VCaP (cell line): Measurements from ENCODE around the gene POU2AF3.
A peak's percentile ranks its signal among the peaks of the same experiment; 100 is the strongest.

ENCODE experiments used
- H3K27ac ChIP-seq: fragments of 450-650 bp; 2 replicates; pipeline ENCODE4 v1.5.1; 2017
- TF ChIP-seq, protein P1 (sequence below): fragments of 450-650 bp; conservative IDR thresholded peaks from 2 replicates; pipeline ENCODE4 v1.5.1; 2017; ENCODE audit warnings: mild to moderate bottlenecking, moderate library complexity

POU2AF3 gene

DNA sequence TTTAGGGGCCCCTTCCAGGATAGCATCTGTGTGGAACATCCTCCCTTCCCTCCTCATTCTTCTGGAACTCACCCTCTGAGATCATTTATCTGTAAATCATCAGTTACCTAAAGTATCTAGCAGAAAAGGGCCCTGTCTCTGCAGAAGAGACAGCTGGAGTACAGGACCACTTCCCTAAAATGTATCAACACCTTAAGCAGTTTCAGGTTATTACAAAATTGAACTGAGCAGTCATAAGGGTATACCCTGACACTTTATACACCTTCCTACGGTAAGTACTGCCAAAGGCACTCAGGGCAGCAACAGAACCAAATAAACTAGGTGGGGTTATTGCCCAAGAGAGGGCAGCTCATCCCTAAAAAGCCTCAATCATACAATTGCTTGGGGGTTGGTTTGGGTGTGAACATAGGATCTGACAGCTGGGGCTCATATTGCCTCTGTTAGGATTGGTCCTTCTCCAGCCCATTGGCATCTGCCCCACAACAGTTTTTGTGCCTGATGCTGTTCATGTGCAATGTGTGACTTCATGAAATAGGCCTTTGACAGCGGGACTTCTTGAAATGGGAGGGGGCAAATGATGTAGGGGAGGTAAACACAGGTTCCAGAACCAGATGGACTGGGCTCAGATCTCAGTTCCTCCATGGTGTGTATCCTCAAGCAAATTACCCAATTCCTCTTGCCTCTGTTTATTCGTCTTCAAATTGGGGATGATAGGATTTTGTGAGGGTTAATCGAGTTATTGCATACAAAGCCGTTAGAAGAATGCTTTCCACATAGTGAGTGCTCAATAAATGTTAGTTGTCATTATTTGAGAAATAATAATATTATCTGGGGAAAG is 2.9 kb downstream of the POU2AF3 start:
- TF ChIP-seq, protein P1, sequence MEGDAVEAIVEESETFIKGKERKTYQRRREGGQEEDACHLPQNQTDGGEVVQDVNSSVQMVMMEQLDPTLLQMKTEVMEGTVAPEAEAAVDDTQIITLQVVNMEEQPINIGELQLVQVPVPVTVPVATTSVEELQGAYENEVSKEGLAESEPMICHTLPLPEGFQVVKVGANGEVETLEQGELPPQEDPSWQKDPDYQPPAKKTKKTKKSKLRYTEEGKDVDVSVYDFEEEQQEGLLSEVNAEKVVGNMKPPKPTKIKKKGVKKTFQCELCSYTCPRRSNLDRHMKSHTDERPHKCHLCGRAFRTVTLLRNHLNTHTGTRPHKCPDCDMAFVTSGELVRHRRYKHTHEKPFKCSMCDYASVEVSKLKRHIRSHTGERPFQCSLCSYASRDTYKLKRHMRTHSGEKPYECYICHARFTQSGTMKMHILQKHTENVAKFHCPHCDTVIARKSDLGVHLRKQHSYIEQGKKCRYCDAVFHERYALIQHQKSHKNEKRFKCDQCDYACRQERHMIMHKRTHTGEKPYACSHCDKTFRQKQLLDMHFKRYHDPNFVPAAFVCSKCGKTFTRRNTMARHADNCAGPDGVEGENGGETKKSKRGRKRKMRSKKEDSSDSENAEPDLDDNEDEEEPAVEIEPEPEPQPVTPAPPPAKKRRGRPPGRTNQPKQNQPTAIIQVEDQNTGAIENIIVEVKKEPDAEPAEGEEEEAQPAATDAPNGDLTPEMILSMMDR: no peak
- H3K27ac ChIP-seq: peak overlapping the region; percentile 95

DNA sequence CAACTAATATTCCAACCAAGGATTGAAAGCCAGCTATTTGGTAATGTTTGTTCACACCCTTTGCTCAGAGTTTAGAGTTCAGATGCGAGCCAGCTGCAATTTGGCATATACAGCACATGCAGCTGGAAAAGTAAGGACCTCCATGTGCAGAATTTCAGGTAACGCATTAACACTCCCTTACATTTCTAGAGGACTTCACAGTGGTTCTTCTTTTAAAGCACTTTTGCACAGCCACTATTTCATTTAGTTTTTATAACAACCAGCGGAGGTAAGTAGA is 3.4 kb downstream of the POU2AF3 start:
- TF ChIP-seq, protein P1: no peak
- peak overlapping the region; percentile 95 for H3K27ac ChIP-seq

DNA sequence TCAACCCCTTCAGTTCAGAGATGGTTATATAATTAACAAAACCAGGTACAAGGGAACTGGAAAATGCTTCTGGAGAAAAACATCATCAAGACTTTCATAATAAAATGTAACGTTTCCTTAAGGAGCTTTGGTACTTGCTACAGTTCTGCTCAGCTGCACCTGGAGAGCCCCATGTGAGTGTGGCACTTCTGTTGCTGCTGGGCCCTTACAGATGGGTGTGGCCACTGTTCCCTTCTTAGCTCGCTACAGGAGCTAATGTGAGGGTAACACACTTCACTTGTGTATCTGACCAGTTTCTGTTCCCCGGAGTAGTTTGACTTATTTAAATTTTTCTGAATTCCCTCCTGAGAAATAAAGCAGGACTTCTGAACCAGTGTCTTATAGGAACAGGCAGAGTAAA is 4.0 kb downstream of the POU2AF3 start:
- TF ChIP-seq, protein P1: no peak
- H3K27ac ChIP-seq: peak overlapping the region; percentile 95

DNA sequence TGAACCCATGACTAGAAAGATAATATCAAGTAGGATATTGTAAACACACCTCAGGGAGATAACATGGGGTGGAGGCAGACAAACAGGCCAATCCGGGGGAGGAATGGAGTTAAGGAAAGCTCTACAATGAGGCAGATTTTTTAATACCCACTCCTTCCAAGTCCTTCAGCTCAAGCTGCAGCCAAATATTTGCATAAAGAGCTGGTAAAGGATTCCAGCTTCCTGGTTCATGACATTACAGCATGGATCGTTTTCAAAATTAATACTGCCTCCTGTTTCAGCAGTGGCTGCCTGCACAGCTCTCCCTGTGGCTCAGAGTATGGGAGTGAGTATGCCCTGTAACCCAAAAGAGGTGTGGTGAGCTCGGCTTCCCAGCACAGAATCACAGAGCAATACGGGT is 5.1 kb downstream of the POU2AF3 start:
- TF ChIP-seq, protein P1: no peak
- H3K27ac ChIP-seq: peak overlapping the region; percentile 95

DNA sequence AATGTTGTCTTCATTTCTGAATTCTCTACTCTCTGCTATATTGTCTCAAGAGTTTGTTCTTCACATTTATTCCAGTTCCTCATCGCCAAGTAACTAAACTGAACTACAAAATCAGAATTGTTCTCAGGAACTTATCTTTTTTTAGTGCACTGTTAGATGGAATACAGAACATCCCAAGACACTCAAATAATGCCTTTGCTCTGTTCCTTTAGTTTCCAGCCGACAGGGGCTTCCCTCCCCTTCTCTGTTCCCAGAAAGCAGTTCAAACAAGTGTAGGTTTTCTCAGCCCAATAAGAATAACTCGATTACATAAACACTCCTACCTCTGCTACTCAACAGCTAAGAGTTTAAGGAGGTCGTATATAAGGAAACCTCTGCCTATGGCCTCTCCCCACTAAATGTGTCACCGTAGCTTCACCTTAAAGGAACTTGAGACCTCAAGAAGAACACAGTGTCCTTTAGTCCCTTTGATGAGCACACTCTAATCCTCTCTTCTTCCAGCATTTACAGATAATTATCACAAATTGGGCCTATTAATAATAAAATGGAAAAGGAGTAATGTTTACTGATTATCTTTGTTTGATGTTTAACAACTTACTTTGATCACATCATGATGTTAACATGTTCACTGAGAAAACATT is 6.9 kb downstream of the POU2AF3 start:
- H3K27ac ChIP-seq: peak overlapping the region; percentile 95
- TF ChIP-seq, protein P1: no peak

DNA sequence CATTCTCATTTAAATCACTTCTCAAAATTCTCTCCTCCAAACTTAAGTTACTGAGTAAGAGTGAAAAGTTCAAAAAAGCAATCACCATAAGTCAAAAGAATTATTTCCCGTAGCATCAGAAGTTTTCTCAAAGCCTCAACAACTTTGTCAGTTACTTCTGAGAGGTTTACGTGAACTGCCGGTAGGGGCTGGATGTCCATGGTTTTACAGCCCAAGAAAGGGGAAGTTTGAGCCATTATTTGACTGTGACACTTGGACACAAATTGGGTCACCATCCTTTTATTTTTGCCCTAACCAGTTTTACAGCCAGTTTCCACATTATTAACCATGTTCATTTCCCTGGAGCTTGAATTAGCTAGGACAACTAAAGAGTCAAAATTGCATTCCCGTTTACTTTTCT is 7.5 kb downstream of the POU2AF3 start:
- H3K27ac ChIP-seq: peak overlapping the region; percentile 95
- TF ChIP-seq, protein P1: peak; percentile 46; the same call in 1 of the 2 replicates

DNA sequence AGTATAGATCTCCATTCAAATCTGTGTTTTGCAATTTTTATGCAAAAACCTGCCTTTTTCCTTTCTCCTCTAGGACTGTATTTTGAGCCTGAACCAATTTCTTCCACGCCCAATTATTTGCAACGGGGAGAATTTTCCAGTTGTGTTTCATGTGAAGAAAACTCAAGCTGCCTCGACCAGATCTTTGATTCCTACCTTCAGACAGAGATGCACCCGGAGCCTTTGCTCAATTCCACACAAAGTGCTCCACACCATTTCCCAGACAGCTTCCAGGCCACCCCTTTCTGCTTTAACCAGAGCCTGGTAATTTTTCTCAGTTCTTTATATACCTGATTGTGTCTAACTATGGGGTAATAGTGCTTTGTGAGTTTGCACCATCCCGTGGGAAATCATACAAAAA is 8.0 kb downstream of the POU2AF3 start:
- H3K27ac ChIP-seq: peak overlapping the region; percentile 95
- TF ChIP-seq, protein P1: no peak
